Dermis microvascular lymphatic vessel endothelial cell (primary cell): ENCODE results near the gene MEOX1. TPM values are rescaled to one million over a fixed set of nuclear protein-coding genes. Genes with fewer than 3 reads are reported as not detected.
"Not testable (repeated sequence)": the region's sequence is repeated elsewhere in the genome, so short reads cannot be mapped to it uniquely, and the experiment has no call there.

Experiments used
- DNase-seq, 2 donors: peaks; one replicate each; pipeline versions ENCODE4 v3.0.0 to v3.0.0-alpha.2; 2010; ENCODE audit warnings: low read depth in 2 of 2
- total RNA-seq: library from RNA; depleted of rRNA; stranded (reverse); fragments of >200 nt; gene quantifications from 2 replicates; pipeline ENCODE4 v1.2.1, GENCODE V29; 2014

Gene MEOX1
- total RNA-seq, 1 donor from 2014 or later = 0.51 TPM

DNA sequence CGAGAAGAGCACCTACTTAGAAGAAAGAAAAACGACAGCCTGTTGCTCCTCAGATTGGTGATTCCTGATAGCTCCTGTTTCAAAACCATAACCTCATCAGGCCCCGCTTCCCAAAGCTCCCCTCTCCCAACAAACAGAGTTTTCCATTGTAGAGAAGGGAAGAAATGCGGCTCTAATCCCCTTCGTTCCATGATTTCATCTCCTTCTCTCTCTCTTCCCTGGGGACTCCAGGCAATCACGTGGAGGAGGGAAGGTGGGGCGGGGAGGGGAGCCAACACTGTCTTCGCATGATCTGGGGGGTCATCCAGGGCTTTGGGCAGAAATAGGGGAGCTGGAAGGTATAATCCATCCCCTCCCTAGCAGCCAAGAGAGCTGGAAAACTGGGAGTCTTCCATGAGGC lies 43.4 kb downstream of the MEOX1 start:
- no peak for DNase-seq

GRCh38 chr17:43616852-43617251 lies 44.9 kb downstream of the MEOX1 start:
- no peak for DNase-seq

GRCh38 chr17:43616421-43616820 lies 45.3 kb downstream of the MEOX1 start:
- no peak for DNase-seq

- no peak for DNase-seq
Observed at GRCh38 chr17:43616029-43616351, 45.7 kb downstream of the MEOX1 start.

- no peak for DNase-seq
Observed at GRCh38 chr17:43615330-43616028, 46.2 kb downstream of the MEOX1 start.

DNA sequence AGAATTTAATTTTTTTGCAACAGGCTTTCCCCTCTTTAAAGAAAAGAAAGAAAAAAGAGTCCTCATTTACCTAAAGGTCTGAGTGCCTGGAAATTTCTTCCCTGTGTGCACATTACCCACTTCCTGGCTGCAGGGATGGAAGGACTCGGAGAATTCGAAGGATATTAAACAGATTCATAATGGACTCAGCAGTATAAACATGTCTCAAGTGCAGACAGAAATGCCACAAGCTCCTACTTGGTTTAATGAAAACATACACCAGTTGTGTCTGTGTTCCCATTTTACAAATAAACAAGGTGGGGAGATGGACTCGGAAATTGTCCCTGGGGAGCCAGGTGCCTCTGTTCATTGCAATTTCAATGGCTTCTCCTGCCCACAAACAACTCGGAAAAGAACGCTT lies 47.2 kb downstream of the MEOX1 start:
- DNase-seq = no peak

DNA sequence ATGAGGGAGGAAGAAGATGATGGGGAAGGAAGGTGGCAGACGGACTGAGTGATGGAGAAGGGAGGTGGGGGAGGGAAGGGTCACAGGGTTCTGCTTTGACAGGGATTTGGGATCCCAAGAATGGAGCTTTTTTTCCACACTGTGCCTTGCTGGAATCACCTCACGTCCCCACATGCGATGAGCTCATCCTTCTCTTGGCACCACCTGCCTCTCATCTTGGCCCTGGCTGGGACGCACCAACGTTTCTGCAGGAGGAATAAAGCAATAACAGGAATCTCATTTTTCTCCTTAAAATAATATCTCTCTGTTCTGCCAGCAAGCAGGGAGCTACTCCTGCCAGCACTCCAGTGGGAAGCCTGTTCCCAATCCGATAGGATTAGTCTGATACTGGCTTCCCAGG lies 47.8 kb downstream of the MEOX1 start:
- no peak for DNase-seq

- DNase-seq = no peak
Observed at GRCh38 chr17:43612515-43612914, 49.2 kb downstream of the MEOX1 start.

DNA sequence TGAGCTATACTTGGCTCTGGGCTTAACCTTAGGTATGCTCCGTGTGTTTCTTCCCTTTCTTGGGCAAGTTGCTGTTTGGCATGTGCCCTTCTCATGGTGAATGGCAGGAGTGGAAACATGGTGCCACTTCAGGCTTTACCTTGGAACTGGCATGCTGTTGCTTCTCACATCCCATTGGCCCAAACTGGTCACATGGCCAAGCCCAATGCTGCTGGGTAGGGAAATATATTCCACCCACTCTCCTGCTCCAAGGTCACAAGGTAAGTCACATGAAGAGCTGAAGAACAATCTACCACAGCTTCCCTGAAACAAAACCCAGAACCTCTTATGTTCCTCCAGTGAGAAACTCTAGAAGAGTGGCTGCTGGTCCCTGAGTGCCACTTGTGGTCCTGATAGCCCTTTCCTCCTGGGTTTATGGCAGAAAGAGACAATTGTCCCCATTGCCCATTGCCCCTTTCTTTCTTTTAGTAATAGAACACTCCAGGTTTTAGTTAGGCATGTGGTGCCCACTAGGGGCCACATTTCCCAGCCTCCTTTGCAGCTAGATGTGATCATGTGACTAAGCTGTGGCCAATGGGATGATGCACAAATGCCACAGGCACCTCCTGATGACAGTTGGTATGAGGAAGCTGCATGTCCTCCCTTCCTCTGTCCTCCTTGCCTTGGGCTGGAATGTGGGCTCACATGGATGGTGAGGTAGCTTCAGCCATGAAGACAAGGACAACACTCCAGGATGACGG lies 50.3 kb downstream of the MEOX1 start:
- DNase-seq = no peak

DNA sequence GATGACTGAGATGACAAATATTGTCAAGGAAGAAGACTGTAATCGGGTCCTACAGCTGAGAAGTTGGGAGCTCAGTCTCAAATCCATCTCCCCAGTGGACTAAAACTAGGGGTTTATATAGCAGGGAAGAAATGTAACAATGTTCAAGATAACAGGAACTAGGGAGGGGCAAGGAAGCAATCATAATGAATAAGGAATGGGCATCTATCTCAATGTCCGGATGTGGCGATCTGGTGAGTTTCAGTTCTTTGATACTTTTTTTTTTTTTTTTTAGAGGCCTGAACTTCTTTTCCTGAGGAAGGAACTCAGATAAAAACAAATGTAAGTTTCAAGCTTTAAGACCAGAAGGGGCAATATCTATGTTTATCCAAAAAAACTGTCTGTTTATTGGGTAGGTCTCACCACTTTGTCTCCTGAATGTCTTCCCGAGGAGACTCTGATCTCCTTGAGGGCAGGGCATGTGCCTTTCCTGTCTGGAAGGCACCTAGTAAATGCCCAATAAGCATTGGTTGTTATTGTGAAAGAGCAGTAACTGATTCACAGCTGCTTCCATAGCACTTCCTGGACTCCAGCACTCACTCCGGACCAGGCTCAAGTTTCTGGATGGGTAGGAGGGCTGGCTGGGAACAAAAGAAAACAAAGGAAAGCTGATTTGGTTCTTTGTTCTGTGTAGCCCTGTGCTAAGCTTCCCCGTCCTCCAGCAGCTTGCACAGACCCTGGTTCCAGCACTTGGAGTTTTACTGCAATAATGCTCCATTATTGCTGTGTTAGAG lies 51.9 kb downstream of the MEOX1 start:
- peak; percentile 15 to 88 for DNase-seq

GRCh38 chr17:43608313-43608712 lies 53.4 kb downstream of the MEOX1 start:
- peak in 1 of 2 donors; percentile 50 for DNase-seq

DNA sequence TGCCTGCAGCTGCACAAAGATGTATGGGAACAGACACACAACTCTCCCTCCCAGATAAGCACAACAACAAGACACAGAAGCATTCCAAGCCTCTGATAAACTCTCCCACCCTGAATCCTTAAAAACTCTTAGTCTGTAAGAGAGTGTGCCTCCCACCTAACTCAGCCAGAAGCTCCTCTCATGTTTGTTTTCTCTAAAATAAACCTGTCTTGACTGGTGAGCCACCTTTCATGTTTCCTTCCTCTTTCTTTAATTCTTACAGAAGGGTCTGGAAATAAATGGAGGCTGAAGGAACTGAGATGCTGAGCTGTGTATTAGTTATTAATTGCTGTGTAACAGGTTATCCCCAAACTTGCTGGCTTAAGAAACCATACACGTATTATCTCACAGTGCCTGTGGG lies 57.2 kb downstream of the MEOX1 start:
- DNase-seq = no peak

GRCh38 chr17:43603321-43603720 lies 58.4 kb downstream of the MEOX1 start:
- no peak for DNase-seq

GRCh38 chr17:43602556-43602955 lies 59.2 kb downstream of the MEOX1 start:
- not testable (repeated sequence) for DNase-seq

- peak in 1 of 2 donors; percentile 42 for DNase-seq
Observed at GRCh38 chr17:43601280-43602039, 60.3 kb downstream of the MEOX1 start.

- no peak for DNase-seq
Observed at GRCh38 chr17:43599835-43600234, 61.9 kb downstream of the MEOX1 start.

DNA sequence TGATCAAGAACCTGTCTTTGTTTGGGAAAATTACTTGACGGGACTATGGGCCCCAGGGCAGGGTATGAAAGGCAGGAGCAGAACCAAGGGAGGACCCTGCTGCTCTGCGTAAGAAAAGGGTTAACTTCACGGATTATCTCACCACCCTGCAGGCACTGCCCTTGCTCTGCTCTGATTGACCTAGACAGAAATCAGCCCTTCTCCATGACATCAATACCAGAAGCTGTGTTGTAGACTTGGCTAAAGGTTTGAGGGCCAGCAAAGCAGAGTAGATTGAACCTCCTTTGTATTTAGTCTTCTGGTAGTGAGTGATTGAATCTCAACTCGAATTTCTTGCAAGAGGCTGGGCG lies 62.7 kb downstream of the MEOX1 start:
- no peak for DNase-seq

- peak in 1 of 2 donors; percentile 17 for DNase-seq
Observed at GRCh38 chr17:43598357-43599045, 63.2 kb downstream of the MEOX1 start.

- DNase-seq = no peak
Observed at GRCh38 chr17:43597624-43598356, 63.9 kb downstream of the MEOX1 start.

DNA sequence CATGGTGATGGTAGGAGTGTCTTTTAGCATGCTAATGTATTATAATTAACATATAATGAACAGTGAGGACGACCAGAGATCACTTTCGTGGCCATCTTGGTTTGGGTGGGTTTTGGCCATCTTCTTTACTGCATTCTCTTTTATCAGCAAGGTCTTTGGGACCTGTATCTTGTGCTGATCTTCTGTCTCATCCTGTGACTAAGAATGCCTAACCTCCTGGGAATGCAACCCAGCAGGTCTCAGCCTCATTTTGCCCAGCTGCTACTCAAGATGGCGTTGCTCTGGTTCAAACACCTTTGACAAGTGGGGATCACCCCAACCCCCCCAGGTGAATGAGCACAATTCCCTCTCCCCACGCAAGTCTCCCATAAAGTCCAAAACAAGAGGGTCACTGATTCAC lies 66.3 kb downstream of the MEOX1 start:
- DNase-seq = no peak
